K562 (cell line): ENCODE measurements around the gene TCP11. TPM values are rescaled to one million over a fixed set of nuclear protein-coding genes. Genes with fewer than 3 reads are reported as not detected.

Experiments used
- MAFF ChIP-seq: IDR thresholded peaks from 2 replicates; pipeline ENCODE4 v1.6.1; 2012; ENCODE audit warnings: low read length, improper control_type of control experiment
- MECOM ChIP-seq: fragments of 250-450 bp; sonication (Bioruptor Pico); IDR thresholded peaks from 2 replicates; pipeline ENCODE4 v1.8.0; 2022; ENCODE audit warnings: inconsistent platforms
- TRIM24 ChIP-seq, 2 experiments: fragments of 450-650 bp; IDR thresholded peaks; 2 replicates each; pipeline ENCODE4 v1.6.1; 2016
- polyA plus RNA-seq, 8 experiments: library from polyadenylated mRNA; depleted of rRNA in 4 of 8; stranded (reverse) in 5 of 8; unstranded in 3 of 8; fragments of >200 nt; fragmentation: Nextera tagmentation in 2 of 8; fragmentation: Illumina TruSeq in 1 of 8; extraction: Ambion mirVana in 2 of 8; extraction: Trizol in 1 of 8; gene quantifications; 2 replicates each; pipeline versions ENCODE4 v1.2.1 to v1.2.3, GENCODE V29; 2011 to 2014; ENCODE audit warnings: inconsistent platforms in 1 of 8, missing spikeins in 1 of 8
- total RNA-seq, 7 experiments: library from RNA; depleted of rRNA in 6 of 7; stranded (reverse); fragments of >200 nt in 6 of 7; fragmentation: Illumina TruSeq in 2 of 7; extraction: Trizol in 2 of 7; gene quantifications; 2 replicates each; pipeline versions ENCODE4 v1.2.1 to v1.2.3, GENCODE V29; 2011 to 2021; ENCODE audit warnings: low replicate concordance in 1 of 7
- TF ChIP-seq, protein P1 (sequence below), 2 experiments: IDR thresholded peaks in 1 of 2; conservative IDR thresholded peaks in 1 of 2; 2 replicates each; pipeline ENCODE4 v1.6.1; 2016; ENCODE audit warnings: low read depth in 2 of 2, mild to moderate bottlenecking in 1 of 2, missing compliant biosample characterization in 1 of 2, missing genetic modification characterization in 1 of 2, moderate library complexity in 1 of 2
- TF ChIP-seq, protein P2 (sequence below): IDR thresholded peaks from 2 replicates; pipeline ENCODE4 v1.6.1; 2011; ENCODE audit warnings: borderline replicate concordance, low read depth, mild to moderate bottlenecking, moderate library complexity, low read length; ENCODE audit not compliant: insufficient read depth, poor library complexity, severe bottlenecking
- TF ChIP-seq, protein P3 (sequence below): sonication (generic); formaldehyde crosslinking; IDR thresholded peaks from 2 replicates; pipeline ENCODE4 v1.8.1; 2023; ENCODE audit warnings: mild to moderate bottlenecking, missing genetic modification reagents

TCP11 gene
- total and polyA plus RNA-seq, 9 of the 15 experiments (the other 6 are each of a cell fraction or from before 2014, with no cell fraction given) = not detected

DNA sequence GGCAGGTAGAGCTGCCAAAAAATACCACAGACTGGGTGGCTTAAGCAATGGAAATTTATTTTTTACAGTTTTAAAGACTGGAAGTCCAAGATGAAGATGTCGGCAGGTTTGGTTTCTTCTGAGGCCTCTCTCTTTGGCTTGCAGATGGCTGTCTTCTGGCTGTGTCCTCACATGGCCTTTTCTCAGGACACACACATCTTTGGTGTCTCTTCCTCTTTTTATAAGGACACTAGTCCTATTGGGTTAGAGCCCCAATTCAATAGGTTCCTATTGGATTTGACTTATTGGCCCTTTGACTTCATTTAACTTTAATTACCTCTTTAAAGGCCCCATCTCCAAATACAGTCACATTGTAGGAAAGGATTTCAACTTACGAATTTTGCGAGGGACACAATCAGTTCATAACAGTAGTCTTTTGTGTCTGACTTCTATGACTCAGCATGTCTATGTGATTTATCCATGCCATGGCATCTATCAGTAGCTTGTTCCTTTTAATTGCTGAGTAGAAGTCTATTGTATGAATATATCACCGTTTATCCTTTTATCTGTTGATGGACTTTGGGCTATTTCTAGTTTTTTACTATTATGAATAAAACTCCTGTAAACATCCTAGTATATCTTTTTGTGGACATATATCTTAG is 11.0 kb upstream of the TCP11 start (continued):
- TF ChIP-seq, protein P1, sequence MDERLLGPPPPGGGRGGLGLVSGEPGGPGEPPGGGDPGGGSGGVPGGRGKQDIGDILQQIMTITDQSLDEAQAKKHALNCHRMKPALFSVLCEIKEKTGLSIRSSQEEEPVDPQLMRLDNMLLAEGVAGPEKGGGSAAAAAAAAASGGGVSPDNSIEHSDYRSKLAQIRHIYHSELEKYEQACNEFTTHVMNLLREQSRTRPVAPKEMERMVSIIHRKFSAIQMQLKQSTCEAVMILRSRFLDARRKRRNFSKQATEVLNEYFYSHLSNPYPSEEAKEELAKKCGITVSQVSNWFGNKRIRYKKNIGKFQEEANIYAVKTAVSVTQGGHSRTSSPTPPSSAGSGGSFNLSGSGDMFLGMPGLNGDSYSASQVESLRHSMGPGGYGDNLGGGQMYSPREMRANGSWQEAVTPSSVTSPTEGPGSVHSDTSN (CRISPR knock-in tag; IDR thresholded peaks at IDR 0.05; ENCODE audit: low read depth) = no peak
- TF ChIP-seq, protein P1 (tag; conservative IDR thresholded peaks at IDR 0.05; ENCODE audit: low read depth) = peak; percentile 85
- TF ChIP-seq, protein P2, sequence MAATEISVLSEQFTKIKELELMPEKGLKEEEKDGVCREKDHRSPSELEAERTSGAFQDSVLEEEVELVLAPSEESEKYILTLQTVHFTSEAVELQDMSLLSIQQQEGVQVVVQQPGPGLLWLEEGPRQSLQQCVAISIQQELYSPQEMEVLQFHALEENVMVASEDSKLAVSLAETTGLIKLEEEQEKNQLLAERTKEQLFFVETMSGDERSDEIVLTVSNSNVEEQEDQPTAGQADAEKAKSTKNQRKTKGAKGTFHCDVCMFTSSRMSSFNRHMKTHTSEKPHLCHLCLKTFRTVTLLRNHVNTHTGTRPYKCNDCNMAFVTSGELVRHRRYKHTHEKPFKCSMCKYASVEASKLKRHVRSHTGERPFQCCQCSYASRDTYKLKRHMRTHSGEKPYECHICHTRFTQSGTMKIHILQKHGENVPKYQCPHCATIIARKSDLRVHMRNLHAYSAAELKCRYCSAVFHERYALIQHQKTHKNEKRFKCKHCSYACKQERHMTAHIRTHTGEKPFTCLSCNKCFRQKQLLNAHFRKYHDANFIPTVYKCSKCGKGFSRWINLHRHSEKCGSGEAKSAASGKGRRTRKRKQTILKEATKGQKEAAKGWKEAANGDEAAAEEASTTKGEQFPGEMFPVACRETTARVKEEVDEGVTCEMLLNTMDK = no peak
- TF ChIP-seq MAFF = peak; percentile 32; the same call in 1 of the 2 replicates
- TF ChIP-seq MECOM (CRISPR knock-in tag) = no peak
- TF ChIP-seq TRIM24 (IDR thresholded peaks at IDR 0.05) = no peak
- TF ChIP-seq, protein P3, sequence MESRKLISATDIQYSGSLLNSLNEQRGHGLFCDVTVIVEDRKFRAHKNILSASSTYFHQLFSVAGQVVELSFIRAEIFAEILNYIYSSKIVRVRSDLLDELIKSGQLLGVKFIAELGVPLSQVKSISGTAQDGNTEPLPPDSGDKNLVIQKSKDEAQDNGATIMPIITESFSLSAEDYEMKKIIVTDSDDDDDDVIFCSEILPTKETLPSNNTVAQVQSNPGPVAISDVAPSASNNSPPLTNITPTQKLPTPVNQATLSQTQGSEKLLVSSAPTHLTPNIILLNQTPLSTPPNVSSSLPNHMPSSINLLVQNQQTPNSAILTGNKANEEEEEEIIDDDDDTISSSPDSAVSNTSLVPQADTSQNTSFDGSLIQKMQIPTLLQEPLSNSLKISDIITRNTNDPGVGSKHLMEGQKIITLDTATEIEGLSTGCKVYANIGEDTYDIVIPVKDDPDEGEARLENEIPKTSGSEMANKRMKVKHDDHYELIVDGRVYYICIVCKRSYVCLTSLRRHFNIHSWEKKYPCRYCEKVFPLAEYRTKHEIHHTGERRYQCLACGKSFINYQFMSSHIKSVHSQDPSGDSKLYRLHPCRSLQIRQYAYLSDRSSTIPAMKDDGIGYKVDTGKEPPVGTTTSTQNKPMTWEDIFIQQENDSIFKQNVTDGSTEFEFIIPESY (CRISPR knock-in tag) = no peak
- TF ChIP-seq, all 486 proteins: peak for 20
